T-helper 22 cell (primary cell): ENCODE measurements around the gene CSNK2A2.

Experiments
- DNase-seq: peaks from one replicate; pipeline ENCODE4 v3.0.0-alpha.2; 2020; ENCODE audit warnings: low read depth

Gene CSNK2A2

GRCh38 chr16:58110571-58111301, 87.2 kb downstream of the CSNK2A2 start:
- no peak for DNase-seq

GRCh38 chr16:58109881-58110280, 88.0 kb downstream of the CSNK2A2 start:
- no peak for DNase-seq

GRCh38 chr16:58109330-58109729, 88.6 kb downstream of the CSNK2A2 start:
- DNase-seq, result no peak
